ENCODE measurements around the gene CARF.

CARF gene

DNA sequence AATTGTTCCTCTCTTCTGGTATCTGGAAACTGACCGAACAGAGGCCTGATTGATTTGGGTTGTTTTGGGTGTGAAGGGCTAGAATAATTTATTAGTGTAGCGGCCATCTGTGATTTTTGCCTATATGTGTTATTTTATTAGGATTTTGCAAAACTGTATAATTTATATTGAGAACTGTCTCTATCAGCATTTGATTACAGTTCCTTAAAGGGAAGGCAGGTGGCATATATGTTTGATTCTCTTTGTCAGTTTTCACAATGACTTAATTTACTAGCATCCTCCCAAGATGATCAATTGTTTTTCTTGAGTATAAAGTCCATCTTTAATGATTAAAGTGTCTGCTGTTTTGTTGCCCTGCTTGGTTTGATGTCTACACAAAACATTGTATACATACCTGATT is 107.1 kb downstream of the CARF start:
- Histone ChIP-seq H3K4me1 (ENCODE audit: control insufficient read depth, insufficient read depth, low read length) (no peaks in the 10 kb centered on the region), H3K9ac (ENCODE audit: low read length in 2 of 2) (peak overlapping the region in 1 of 2 donors; percentile 52), H3K36me3 (ENCODE audit: control insufficient read depth in 2 of 2, insufficient read depth in 2 of 2, low read length in 2 of 2) (no peaks in the 10 kb centered on the region), H3K4me3 (ENCODE audit: low read length in 2 of 2) (peak overlapping the region; percentile 9 to 34), H3K27me3 (ENCODE audit: control insufficient read depth in 1 of 2, insufficient read depth in 2 of 2, low read length in 2 of 2) (no peaks in the 10 kb centered on the region), H3K27ac (ENCODE audit: low read length) (no peak overlapping the region), H3K9me3 (ENCODE audit: control insufficient read depth in 2 of 2, low read length in 2 of 2) (no peaks in the 10 kb centered on the region)

DNA sequence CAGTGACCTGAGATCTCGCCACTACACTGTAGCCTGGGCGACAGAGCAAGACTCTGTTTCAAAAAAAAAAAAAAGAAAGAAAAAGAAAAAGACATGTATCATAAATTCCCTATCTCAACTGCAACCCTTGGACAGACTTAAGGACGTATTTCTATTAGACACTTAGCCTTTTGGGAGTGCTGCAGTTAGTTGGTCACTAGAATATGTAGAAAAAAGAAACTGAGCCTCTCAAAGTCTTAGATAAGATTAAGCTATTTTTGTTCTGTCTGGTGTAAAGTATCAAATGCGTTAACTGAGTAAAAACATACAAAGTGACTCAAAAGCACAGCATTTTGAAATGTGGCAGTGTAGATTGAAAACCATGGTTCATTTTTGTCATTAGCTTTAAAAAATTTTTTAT is 109.9 kb downstream of the CARF start:
- Histone ChIP-seq H3K36me3 (ENCODE audit: control insufficient read depth in 2 of 2, insufficient read depth in 2 of 2, low read length in 2 of 2) (no peaks in the 10 kb centered on the region), H3K9ac (ENCODE audit: low read length in 2 of 2) (no peak overlapping the region), H3K27ac (ENCODE audit: low read length) (no peak overlapping the region), H3K27me3 (ENCODE audit: control insufficient read depth in 1 of 2, insufficient read depth in 2 of 2, low read length in 2 of 2) (no peaks in the 10 kb centered on the region), H3K4me3 (ENCODE audit: low read length in 2 of 2) (no peak overlapping the region), H3K9me3 (ENCODE audit: control insufficient read depth in 2 of 2, low read length in 2 of 2) (no peaks in the 10 kb centered on the region), H3K4me1 (ENCODE audit: control insufficient read depth, insufficient read depth, low read length) (no peaks in the 10 kb centered on the region)

DNA sequence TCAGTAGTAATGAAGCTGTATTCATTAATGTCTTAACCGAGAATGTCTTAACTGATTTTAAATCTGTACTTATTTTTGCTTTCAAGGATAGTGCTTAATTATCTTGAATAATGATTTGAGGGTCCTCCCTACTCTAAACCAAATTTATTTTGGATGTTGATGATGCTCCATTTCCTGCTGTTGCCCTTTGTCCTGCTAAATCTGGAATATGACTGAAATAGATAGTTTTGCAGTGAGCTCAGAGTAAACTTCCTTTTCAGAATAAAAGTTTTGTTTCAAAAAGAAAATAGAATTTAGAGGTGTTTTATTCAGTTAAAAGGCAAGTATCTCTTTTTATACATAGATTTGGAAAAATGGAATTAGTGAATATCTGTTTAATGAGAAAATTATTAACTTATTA is 110.7 kb downstream of the CARF start:
- Histone ChIP-seq H3K9ac (ENCODE audit: low read length in 2 of 2) (no peak overlapping the region), H3K27me3 (ENCODE audit: control insufficient read depth in 1 of 2, insufficient read depth in 2 of 2, low read length in 2 of 2) (no peaks in the 10 kb centered on the region), H3K4me1 (ENCODE audit: control insufficient read depth, insufficient read depth, low read length) (no peaks in the 10 kb centered on the region), H3K4me3 (ENCODE audit: low read length in 2 of 2) (no peak overlapping the region), H3K36me3 (ENCODE audit: control insufficient read depth in 2 of 2, insufficient read depth in 2 of 2, low read length in 2 of 2) (no peaks in the 10 kb centered on the region), H3K9me3 (ENCODE audit: control insufficient read depth in 2 of 2, low read length in 2 of 2) (no peaks in the 10 kb centered on the region), H3K27ac (ENCODE audit: low read length) (no peak overlapping the region)

DNA sequence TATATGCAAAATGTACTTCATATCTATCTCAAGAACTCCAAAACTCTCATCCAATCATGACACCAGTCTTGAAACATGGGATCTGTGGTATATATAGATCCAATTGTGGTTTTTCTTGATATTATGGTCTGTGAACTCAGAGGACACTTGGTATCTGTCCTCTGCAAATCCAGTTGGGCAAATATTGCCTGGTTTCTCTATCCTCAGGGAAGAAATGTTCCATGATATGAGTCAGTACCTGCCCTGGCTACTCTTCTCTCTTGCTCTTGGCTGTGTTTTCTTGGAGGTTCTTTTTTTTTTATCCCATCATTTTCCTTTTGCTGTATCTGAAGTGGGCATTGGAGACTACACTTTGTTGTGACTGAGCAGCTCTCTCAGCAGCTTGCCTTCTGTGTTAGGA is 113.5 kb downstream of the CARF start:
- no peak overlapping the region for H3K9ac ChIP-seq (ENCODE audit: low read length in 2 of 2)
- H3K4me3 ChIP-seq (ENCODE audit: low read length in 2 of 2), result no peak overlapping the region
- H3K27ac ChIP-seq (ENCODE audit: low read length), result no peak overlapping the region
- H3K4me1 ChIP-seq (ENCODE audit: control insufficient read depth, insufficient read depth, low read length), result no peaks in the 10 kb centered on the region
- H3K27me3 ChIP-seq (ENCODE audit: control insufficient read depth in 1 of 2, insufficient read depth in 2 of 2, low read length in 2 of 2), result no peaks in the 10 kb centered on the region
- no peaks in the 10 kb centered on the region for H3K36me3 ChIP-seq (ENCODE audit: control insufficient read depth in 2 of 2, insufficient read depth in 2 of 2, low read length in 2 of 2)
- no peaks in the 10 kb centered on the region for H3K9me3 ChIP-seq (ENCODE audit: control insufficient read depth in 2 of 2, low read length in 2 of 2)

DNA sequence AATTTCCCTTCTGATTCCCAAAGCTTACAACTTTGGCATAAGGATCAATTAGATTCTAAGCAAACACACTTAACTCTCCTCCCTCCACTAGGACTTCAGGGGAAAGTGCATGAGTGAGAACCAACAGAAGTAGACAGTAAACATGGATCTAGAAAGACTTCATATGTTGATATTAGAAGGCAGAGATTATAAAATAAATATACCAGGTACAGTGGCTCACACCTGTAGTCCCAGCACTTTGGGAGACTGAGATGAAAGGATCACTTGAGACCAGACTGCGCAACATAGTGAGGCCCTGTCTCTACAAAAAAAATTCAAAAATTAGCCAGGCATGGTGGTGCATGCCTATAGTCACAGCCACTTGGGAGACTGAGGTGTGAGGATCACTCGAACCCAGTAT is 118.5 kb downstream of the CARF start:
- Histone ChIP-seq H3K36me3 (ENCODE audit: control insufficient read depth in 2 of 2, insufficient read depth in 2 of 2, low read length in 2 of 2) (no peaks in the 10 kb centered on the region), H3K9me3 (ENCODE audit: control insufficient read depth in 2 of 2, low read length in 2 of 2) (no peaks in the 10 kb centered on the region), H3K4me1 (ENCODE audit: control insufficient read depth, insufficient read depth, low read length) (no peaks in the 10 kb centered on the region), H3K9ac (ENCODE audit: low read length in 2 of 2) (no peak overlapping the region), H3K27ac (ENCODE audit: low read length) (no peak overlapping the region), H3K27me3 (ENCODE audit: control insufficient read depth in 1 of 2, insufficient read depth in 2 of 2, low read length in 2 of 2) (no peaks in the 10 kb centered on the region), H3K4me3 (ENCODE audit: low read length in 2 of 2) (no peak overlapping the region)

DNA sequence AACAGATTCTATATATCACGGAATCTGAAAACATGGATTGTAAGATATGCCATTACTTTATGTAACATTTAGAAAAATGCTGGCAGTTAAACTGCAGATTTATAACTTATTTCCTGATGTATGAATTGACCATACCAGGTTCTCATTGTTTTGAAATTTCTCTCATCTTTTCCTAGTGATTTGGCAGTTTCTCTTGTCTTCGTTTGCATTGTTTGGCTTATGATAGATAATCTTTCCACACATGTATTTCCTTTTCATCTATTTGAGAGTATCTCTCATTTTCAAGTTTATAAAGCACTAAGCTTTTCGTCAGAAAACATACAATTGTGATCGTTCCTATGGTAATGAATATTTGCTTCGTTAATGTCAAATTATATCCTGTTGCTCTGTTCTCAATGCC is 118.9 kb downstream of the CARF start:
- no peak overlapping the region for H3K4me3 ChIP-seq (ENCODE audit: low read length in 2 of 2)
- no peaks in the 10 kb centered on the region for H3K36me3 ChIP-seq (ENCODE audit: control insufficient read depth in 2 of 2, insufficient read depth in 2 of 2, low read length in 2 of 2)
- H3K27ac ChIP-seq (ENCODE audit: low read length), result no peak overlapping the region
- no peak overlapping the region for H3K9ac ChIP-seq (ENCODE audit: low read length in 2 of 2)
- no peaks in the 10 kb centered on the region for H3K4me1 ChIP-seq (ENCODE audit: control insufficient read depth, insufficient read depth, low read length)
- H3K27me3 ChIP-seq (ENCODE audit: control insufficient read depth in 1 of 2, insufficient read depth in 2 of 2, low read length in 2 of 2), result no peaks in the 10 kb centered on the region
- no peaks in the 10 kb centered on the region for H3K9me3 ChIP-seq (ENCODE audit: control insufficient read depth in 2 of 2, low read length in 2 of 2)

DNA sequence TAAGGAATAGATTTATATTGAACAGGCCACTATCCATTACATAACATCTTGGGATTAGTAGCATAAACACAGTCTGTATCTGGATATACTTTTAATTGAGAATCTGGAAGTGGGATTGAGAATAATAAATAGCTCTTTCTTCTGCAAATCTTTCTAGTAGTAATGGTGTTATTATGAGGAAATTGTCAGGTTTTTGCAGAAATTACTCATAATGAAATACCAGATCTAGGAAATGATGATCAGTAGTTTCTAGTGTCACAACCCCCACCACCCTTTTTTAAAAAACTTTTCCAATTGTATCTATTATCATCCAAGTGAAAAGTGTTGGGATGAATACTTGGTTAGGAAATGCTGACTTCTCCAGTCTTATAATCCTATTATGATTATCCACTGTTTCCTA is 121.3 kb downstream of the CARF start:
- Histone ChIP-seq H3K27ac (ENCODE audit: low read length) (no peak overlapping the region), H3K9ac (ENCODE audit: low read length in 2 of 2) (no peak overlapping the region), H3K4me1 (ENCODE audit: control insufficient read depth, insufficient read depth, low read length) (no peaks in the 10 kb centered on the region)

DNA sequence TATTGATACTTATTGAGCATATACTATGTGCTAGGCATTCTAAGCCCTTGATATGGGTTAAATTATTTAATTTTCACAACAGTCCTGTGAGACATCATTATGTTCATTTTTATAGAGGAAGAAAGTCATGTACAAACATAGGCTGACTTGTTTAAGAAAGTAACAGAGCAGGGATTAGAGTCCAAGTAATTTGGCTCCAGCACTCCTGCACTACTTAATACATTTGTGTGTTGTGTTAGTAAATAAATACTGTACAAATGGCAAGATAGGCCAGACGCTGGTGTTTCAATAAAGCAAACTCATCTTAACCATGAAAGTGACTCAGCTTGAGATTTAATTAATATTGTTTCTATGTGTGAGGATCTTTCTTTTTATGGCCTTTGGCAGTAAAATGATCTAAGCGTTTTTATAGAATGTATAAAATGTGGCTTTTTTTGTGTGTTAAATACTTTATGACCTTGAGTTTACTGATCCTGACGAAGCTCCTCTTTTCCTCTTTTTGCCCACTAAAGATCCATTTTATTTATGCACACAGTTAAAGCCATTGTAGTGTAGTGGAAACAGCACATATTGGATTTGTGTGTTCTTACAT is 123.9 kb downstream of the CARF start:
- H3K36me3 ChIP-seq (ENCODE audit: control insufficient read depth in 2 of 2, insufficient read depth in 2 of 2, low read length in 2 of 2), result no peaks in the 10 kb centered on the region
- H3K27ac ChIP-seq (ENCODE audit: low read length), result no peak overlapping the region
- H3K27me3 ChIP-seq (ENCODE audit: control insufficient read depth in 1 of 2, insufficient read depth in 2 of 2, low read length in 2 of 2), result no peaks in the 10 kb centered on the region
- no peaks in the 10 kb centered on the region for H3K9me3 ChIP-seq (ENCODE audit: control insufficient read depth in 2 of 2, low read length in 2 of 2)
- no peak overlapping the region for H3K9ac ChIP-seq (ENCODE audit: low read length in 2 of 2)
- H3K4me1 ChIP-seq (ENCODE audit: control insufficient read depth, insufficient read depth, low read length), result no peaks in the 10 kb centered on the region
- no peak overlapping the region for H3K4me3 ChIP-seq (ENCODE audit: low read length in 2 of 2)

More for the DNA sequence above, 121.3 kb downstream of the CARF start:
- Histone ChIP-seq H3K36me3 (ENCODE audit: control insufficient read depth in 2 of 2, insufficient read depth in 2 of 2, low read length in 2 of 2) (no peaks in the 10 kb centered on the region), H3K27me3 (ENCODE audit: control insufficient read depth in 1 of 2, insufficient read depth in 2 of 2, low read length in 2 of 2) (no peaks in the 10 kb centered on the region), H3K9me3 (ENCODE audit: control insufficient read depth in 2 of 2, low read length in 2 of 2) (no peaks in the 10 kb centered on the region), H3K4me3 (ENCODE audit: low read length in 2 of 2) (no peak overlapping the region)

Measured in stomach smooth muscle (tissue), 2 donors.